ENCODE data around the gene HERC3.
"Not testable (repeated sequence)": the region's sequence is repeated elsewhere in the genome, so short reads cannot be mapped to it uniquely, and the experiment has no call there.

DNA sequence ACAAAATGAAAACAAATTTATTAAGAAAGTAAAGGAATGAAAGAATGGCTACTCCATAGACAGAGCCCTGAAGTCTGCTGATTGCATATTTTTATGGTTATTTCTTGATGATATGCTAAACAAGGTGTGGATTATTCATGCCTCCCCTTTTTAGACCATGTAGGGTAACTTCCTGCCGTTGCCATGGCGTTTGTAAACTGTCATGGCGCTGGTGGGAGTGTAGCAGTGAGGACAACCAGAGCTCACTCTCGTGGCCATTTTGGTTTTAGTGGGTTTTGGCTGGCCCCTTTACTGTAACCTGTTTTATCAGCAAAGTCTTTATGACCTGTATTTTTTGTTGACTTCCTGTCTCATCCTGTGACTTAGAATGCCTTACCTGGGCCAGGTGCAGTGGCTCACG is 17.5 kb downstream of the HERC3 start:
- not testable (repeated sequence) for TF ChIP-seq POLR2A, EP300 (IDR thresholded peaks at IDR 0.05)
